Measurements from ENCODE around the gene CMTM3.
A peak's percentile ranks its signal among the peaks of the same experiment; 100 is the strongest.
"Not testable (repeated sequence)": the region's sequence is repeated elsewhere in the genome, so short reads cannot be mapped to it uniquely, and the experiment has no call there.

The CMTM3 gene

GRCh38 chr16:66585481-66586239 lies 18.8 kb upstream of the CMTM3 start:
- DNase-seq (ENCODE audit: low spot score) = no peak

DNA sequence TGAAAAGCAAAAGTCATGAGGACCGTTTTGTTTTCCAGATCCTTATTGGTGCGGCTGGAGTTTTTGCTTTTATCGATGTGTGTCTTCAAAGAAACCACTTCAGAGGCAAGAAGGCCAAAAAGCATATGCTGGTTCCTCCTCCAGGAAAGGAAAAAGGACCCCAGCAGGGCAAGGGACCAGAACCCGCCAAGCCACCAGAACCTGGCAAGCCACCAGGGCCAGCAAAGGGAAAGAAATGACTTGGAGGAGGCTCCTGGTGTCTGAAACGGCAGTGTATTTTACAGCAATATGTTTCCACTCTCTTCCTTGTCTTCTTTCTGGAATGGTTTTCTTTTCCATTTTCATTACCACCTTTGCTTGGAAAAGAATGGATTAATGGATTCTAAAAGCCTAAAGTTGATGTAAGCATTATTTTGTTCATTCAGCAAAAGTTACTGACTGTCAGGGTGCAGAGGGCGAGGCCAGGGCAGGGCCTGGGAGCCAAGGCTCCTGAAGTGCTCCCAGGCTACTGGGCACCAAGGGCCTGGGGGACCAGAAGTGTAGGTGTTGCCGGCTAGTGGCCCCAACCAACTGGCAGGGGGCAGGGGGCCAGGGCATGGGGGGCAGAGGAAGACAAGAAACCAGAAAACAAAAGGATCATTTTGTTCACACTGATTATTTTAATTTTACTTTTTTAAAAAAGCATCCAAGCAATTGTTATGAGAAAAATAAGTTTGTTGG lies 16.5 kb upstream of the CMTM3 start:
- DNase-seq (ENCODE audit: low spot score) = no peak

GRCh38 chr16:66588981-66589713 lies 15.4 kb upstream of the CMTM3 start:
- DNase-seq (ENCODE audit: low spot score) = peak; percentile 56

GRCh38 chr16:66590322-66590721 lies 14.2 kb upstream of the CMTM3 start:
- DNase-seq (ENCODE audit: low spot score) = no peak

- no peak for DNase-seq (ENCODE audit: low spot score)
These were observed 13.5 kb upstream of the CMTM3 start for GRCh38 chr16:66591018-66591417.

DNA sequence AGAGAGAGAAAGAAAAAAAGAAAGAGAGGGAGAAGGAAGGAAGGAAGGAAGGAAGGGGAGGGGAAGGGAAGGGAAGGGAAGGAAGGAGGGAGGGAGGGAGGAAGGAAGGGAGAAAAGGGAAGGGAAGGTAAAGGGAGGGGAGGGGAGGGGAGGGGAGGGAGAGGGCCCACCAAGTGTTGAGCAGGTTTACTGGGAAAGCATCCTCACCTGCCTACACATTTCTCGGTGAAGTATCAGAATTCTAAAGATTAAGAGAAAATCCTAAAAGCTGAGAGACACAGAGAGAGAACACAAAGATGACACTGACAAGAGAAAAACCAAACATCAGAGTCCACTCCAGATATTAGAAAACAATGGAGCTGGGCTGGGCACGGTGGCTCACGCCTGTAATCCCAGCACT lies 12.3 kb upstream of the CMTM3 start:
- no peak for DNase-seq (ENCODE audit: low spot score)

DNA sequence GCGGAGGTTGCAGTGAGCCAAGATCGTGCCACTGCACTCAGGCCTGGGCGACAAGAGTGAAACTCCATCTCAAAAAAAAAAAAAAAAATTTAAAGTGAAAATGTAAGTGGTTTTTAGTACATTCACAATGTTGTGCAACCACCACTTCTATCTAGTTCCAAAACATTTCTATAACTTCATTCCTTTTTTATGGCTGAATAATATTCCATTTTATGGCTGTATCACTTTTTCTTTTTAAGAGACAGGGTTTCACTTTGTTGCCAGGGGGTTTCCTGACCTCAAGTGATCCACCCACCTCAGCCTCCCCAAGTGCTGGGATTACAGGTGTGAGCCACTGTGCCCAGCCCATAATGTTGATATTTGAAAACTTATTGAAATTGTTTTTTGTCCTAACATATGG lies 11.7 kb upstream of the CMTM3 start:
- DNase-seq (ENCODE audit: low spot score) = no peak

- no peak for DNase-seq (ENCODE audit: low spot score)
These were observed 9.8 kb upstream of the CMTM3 start for GRCh38 chr16:66594739-66595138.

DNA sequence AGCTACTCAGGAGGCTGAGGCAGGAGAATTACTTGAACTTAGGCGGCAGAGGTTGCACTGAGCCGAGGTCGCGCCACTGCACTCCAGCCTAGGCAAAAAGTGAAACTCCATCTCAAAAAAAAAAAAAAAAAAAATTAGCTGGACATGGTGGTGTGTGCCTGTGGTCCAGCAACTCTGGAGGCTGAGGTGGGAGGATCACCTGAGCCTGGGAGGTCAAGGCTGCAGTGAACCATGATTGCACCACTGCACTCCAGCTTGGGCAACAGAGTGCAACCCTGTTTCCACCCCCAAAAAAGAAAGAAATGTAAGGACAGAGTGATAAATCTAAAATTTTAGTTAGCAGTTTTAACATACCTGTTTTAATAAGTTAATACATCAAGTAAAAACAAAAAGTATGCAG lies 7.9 kb upstream of the CMTM3 start:
- not testable (repeated sequence) for DNase-seq (ENCODE audit: low spot score)

- no peak for DNase-seq (ENCODE audit: low spot score)
These were observed 7.3 kb upstream of the CMTM3 start for GRCh38 chr16:66596986-66597848.

GRCh38 chr16:66598111-66598510 lies 6.4 kb upstream of the CMTM3 start:
- no peak for DNase-seq (ENCODE audit: low spot score)

GRCh38 chr16:66599726-66600125 lies 4.8 kb upstream of the CMTM3 start:
- DNase-seq (ENCODE audit: low spot score) = no peak

GRCh38 chr16:66600477-66600876 lies 4.0 kb upstream of the CMTM3 start:
- DNase-seq (ENCODE audit: low spot score) = no peak

GRCh38 chr16:66601471-66601870 lies 3.0 kb upstream of the CMTM3 start:
- DNase-seq (ENCODE audit: low spot score) = no peak

- DNase-seq (ENCODE audit: low spot score) = no peak
These were observed 748 bp upstream of the CMTM3 start for GRCh38 chr16:66603537-66604375.

DNA sequence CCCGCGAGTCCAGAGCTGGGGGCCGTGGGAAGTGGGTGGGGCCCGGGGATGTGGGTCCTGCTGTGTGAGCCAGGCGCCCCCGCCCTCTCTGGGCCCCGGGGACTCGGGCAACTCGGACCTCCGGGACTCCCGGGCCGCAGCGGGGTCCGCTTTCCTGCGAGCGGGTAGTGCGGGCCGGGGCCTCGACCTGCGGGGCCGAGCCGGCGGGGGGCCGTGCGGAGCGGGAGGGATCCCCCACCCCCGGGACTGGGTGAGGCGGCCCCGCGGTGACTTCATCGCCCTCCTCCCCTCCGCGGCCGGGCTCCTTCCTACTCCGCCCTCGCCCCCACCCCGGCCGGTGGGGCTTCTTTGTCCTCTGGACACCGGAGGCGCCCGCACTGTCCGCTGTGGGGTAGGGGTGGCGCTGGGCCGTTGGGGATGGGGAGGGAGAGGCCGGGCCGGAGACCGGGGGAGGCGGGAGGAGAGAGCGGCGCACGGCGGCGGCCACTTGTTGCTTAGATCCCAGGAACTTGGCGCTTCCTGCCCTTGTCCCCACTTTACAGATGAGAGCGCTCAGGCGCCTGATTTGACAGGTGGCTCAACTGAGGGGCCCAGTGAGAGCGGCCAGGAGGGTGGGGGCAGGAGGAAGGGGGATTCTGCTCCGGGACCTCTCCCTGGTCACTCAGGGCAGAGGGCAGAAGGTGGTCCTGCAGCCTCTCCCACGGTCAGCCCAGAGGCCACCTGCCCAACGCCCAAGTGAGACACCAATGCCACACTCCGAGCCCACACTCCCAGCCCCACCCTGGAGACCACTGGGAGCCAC lies 874 bp downstream of the CMTM3 start:
- no peak for DNase-seq (ENCODE audit: low spot score)

DNA sequence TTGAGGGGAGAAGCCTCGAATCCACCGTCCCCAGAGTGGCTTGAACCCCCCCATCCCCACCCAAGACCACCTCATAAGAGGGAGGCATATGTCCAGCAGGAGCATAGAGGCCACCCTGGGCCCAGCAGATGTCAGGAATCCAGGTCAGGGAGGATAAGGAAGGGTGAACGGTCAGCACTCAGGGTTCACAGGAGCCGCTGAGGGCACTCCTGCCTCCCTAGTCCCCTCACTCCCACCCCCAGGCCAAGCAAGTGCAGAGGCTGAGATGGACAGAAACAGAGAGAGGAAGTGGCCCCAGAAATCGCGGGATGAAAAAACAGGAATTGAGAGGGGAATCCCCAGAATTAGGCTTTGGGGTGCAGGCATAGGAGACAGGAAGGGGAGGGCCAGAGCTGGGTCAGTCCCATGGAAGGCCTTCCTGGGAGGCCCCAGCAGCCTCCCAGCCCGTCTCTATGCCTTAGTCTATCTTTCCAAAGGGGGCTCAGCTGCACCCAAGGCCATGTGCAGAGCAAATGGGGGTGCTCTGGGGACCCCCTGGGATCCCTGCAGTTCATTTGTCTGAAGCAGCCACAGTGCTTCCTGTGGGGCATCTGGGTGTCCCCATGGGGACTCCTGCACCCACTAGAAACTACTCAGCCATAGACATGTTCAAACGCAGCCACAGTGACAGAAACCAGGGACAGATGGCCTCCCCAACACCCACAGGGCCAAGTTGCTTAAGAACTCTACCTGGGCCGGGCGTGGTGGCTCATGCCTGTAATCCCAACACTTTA lies 1.7 kb downstream of the CMTM3 start:
- no peak for DNase-seq (ENCODE audit: low spot score)

DNA sequence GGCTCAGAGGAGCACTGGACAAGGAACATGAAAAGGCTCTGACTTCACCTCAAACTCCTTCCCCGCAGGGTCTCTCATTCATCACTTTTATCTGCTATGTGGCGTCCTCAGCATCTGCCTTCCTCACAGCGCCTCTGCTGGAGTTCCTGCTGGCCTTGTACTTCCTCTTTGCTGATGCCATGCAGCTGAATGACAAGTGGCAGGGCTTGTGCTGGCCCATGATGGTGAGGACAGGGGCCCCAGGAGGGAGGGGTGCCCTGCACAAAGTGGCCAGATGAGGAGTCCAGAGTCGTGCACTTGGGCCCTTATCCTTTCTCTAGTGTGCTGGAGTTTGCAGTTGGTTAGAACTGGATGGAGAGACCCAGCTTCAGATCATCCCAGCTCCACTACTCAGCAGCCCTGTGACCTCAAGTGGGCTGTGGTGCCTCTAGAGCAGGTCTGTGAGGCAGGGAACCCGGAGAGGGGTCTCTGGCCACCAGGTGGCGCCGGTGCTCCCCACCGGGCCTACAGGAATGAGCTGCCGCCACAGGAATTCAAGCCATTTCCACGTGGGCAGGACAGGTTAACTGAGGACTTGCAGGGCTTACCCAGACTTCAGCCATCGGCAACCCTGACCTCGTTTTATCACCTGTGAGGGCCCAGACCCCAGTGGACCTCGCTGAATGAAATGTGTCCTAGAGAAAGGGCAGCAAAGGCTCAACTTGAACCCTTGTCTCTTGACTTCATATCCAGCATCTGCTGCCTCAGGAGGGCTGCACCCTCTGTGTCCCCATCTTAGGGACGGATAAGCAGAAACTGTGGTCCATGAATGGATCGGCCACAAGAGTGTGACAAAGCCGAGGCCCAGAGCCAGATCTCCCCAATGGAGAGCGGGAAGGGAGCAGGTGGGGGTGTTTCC lies 4.0 kb downstream of the CMTM3 start:
- DNase-seq (ENCODE audit: low spot score) = peak; percentile 87

Measured in cerebellar cortex (tissue), 1 donor.